IMR-90 (cell line): ENCODE data around the gene SLC5A10. TPM values are rescaled to one million over a fixed set of nuclear protein-coding genes. Genes with fewer than 3 reads are reported as not detected.

Experiments
- ATAC-seq: fragments of 200-7000 bp; cut with Tn5 transposase; 2 replicates; pipeline ENCODE4 v1.9.1; 2020; ENCODE audit warnings: low read depth, mild to moderate bottlenecking, moderate library complexity
- BruUV-seq: library from RNA; stranded (reverse); fragments of 400-500 nt; replicated peaks from 2 replicates; lab custom pipeline; 2021; lab: Mats Ljungman, UMichigan
- CTCF ChIA-PET: fragments of 300-600 bp; formaldehyde crosslinking; extraction: SDS; loops from one replicate; lab custom pipeline; 2021; ENCODE audit warnings: antibody characterized with exemption; lab: Yijun Ruan, JAX
- POLR2A ChIA-PET: fragments of 300-600 bp; sonication (Branson Sonifier 250); formaldehyde crosslinking; loops from one replicate; lab custom pipeline; 2022; ENCODE audit warnings: antibody characterized with exemption; ENCODE audit not compliant: unreplicated experiment; lab: Charles Lee
- DNase-seq: peaks from one replicate; pipeline ENCODE4 v3.0.0; 2013
- H2AFZ ChIP-seq: replicated peaks from 2 replicates; pipeline ENCODE3; 2013; ENCODE audit warnings: low read length, mild to moderate bottlenecking; ENCODE audit not compliant: poor library complexity
- H2AK5ac ChIP-seq: 2 replicates; pipeline ENCODE4 v1.6.1; 2013; ENCODE audit warnings: low read depth, low read length, inconsistent platforms
- H2AK9ac ChIP-seq: replicated peaks from 2 replicates; pipeline ENCODE3; 2013; ENCODE audit warnings: mild to moderate bottlenecking, low read depth, low read length, moderate library complexity; ENCODE audit not compliant: poor library complexity
- H2BK120ac ChIP-seq: 2 replicates; pipeline ENCODE4 v1.6.1; 2013; ENCODE audit warnings: low read depth, low read length, inconsistent platforms
- H2BK15ac ChIP-seq: 3 replicates; pipeline ENCODE4 v1.6.1; 2013; ENCODE audit warnings: low read depth, low read length, inconsistent platforms
- H2BK20ac ChIP-seq: 2 replicates; pipeline ENCODE4 v1.6.1; 2013; ENCODE audit warnings: low read depth, mild to moderate bottlenecking, inconsistent platforms, low read length, moderate library complexity
- H2BK5ac ChIP-seq: 2 replicates; pipeline ENCODE4 v1.6.1; 2013; ENCODE audit warnings: mild to moderate bottlenecking, low read depth, low read length, inconsistent platforms; ENCODE audit not compliant: poor library complexity, severe bottlenecking
- H3K14ac ChIP-seq: replicated peaks from 2 replicates; pipeline ENCODE4 v1.6.1; 2013; ENCODE audit warnings: low read depth, low read length, inconsistent platforms
- H3K18ac ChIP-seq: 2 replicates; pipeline ENCODE4 v1.6.1; 2013; ENCODE audit warnings: low read depth, low read length, control low read depth
- H3K23ac ChIP-seq: 2 replicates; pipeline ENCODE4 v1.6.1; 2013; ENCODE audit warnings: low read depth, low read length, inconsistent platforms
- H3K27ac ChIP-seq: 2 replicates; pipeline ENCODE4 v1.5.1; 2013; ENCODE audit warnings: mild to moderate bottlenecking, control low read depth, low read length; ENCODE audit not compliant: insufficient read depth
- H3K27me3 ChIP-seq: 2 replicates; pipeline ENCODE4 v1.6.1; 2013; ENCODE audit warnings: low read length; ENCODE audit not compliant: control insufficient read depth, insufficient read depth
- H3K36me3 ChIP-seq: 2 replicates; pipeline ENCODE4 v1.6.1; 2013; ENCODE audit warnings: low read length, mixed read lengths; ENCODE audit not compliant: control insufficient read depth, insufficient read depth
- H3K4ac ChIP-seq: 2 replicates; pipeline ENCODE4 v1.6.1; 2013; ENCODE audit warnings: low read depth, low read length, inconsistent platforms
- H3K4me1 ChIP-seq: 2 replicates; pipeline ENCODE4 v1.6.1; 2013; ENCODE audit warnings: low read length, mixed read lengths; ENCODE audit not compliant: control insufficient read depth, insufficient read depth
- H3K4me2 ChIP-seq: 2 replicates; pipeline ENCODE4 v1.6.1; 2013; ENCODE audit warnings: low read depth, mild to moderate bottlenecking, control low read depth, low read length, moderate library complexity
- H3K4me3 ChIP-seq: 2 replicates; pipeline ENCODE4 v1.5.1; 2013; ENCODE audit warnings: low read depth, mild to moderate bottlenecking, control low read depth, low read length, moderate library complexity; ENCODE audit not compliant: insufficient read depth
- H3K56ac ChIP-seq: 2 replicates; pipeline ENCODE4 v1.6.1; 2013; ENCODE audit warnings: low read length, inconsistent platforms; ENCODE audit not compliant: insufficient read depth; ENCODE audit errors: extremely low read depth
- H3K79me1 ChIP-seq, 2 experiments: 2 replicates each; pipeline ENCODE4 v1.6.1; 2013; ENCODE audit warnings: low read length in 2 of 2, inconsistent platforms in 1 of 2, low read depth in 1 of 2
- H3K9ac ChIP-seq: 2 replicates; pipeline ENCODE4 v1.6.1; 2013; ENCODE audit warnings: low read depth, low read length, control low read depth
- H3K9me1 ChIP-seq: 2 replicates; pipeline ENCODE4 v1.6.1; 2013; ENCODE audit warnings: low read length, inconsistent platforms; ENCODE audit not compliant: insufficient read depth
- H3K9me3 ChIP-seq: 2 replicates; pipeline ENCODE4 v1.6.1; 2013; ENCODE audit warnings: low read length; ENCODE audit not compliant: control insufficient read depth, insufficient read depth
- H4K20me1 ChIP-seq: 2 replicates; pipeline ENCODE4 v1.6.1; 2013; ENCODE audit warnings: low read length, inconsistent platforms; ENCODE audit not compliant: insufficient read depth
- H4K5ac ChIP-seq: 2 replicates; pipeline ENCODE4 v1.6.1; 2013; ENCODE audit warnings: mild to moderate bottlenecking, low read depth, low read length, control low read depth
- H4K8ac ChIP-seq, 2 experiments: 2 replicates each; pipeline ENCODE4 v1.6.1; 2013; ENCODE audit warnings: low read depth in 2 of 2, low read length in 2 of 2, control low read depth in 1 of 2, inconsistent platforms in 1 of 2
- H4K91ac ChIP-seq: 2 replicates; pipeline ENCODE4 v1.6.1; 2013; ENCODE audit warnings: low read depth, low read length, inconsistent platforms; ENCODE audit not compliant: insufficient read depth
- BHLHE40 ChIP-seq: fragments of 150-350 bp; IDR thresholded peaks from 2 replicates; pipeline ENCODE4 v1.6.1; 2016; ENCODE audit warnings: mild to moderate bottlenecking, low read depth, low read length
- CEBPB ChIP-seq: IDR thresholded peaks from 2 replicates; pipeline ENCODE4 v1.6.1; 2012; ENCODE audit warnings: low read depth, low read length, improper control_type of control experiment
- CHD1 ChIP-seq: IDR thresholded peaks from 2 replicates; pipeline ENCODE4 v1.6.1; 2012; ENCODE audit warnings: low read depth, low read length, improper control_type of control experiment
- CTCF ChIP-seq: conservative IDR thresholded peaks from 2 replicates; pipeline ENCODE4 v1.5.1; 2012; ENCODE audit warnings: mild to moderate bottlenecking, low read depth, low read length, improper control_type of control experiment
- ELK1 ChIP-seq: fragments of 150-350 bp; IDR thresholded peaks from 2 replicates; pipeline ENCODE4 v1.6.1; 2016; ENCODE audit warnings: low read depth, mild to moderate bottlenecking, low read length, moderate library complexity, borderline replicate concordance
- FOS ChIP-seq: fragments of 150-350 bp; IDR thresholded peaks from 2 replicates; pipeline ENCODE4 v1.6.1; 2016; ENCODE audit warnings: low read depth, low read length
- MAFK ChIP-seq: IDR thresholded peaks from 2 replicates; pipeline ENCODE4 v1.6.1; 2012; ENCODE audit warnings: low read depth, low read length, improper control_type of control experiment
- MAZ ChIP-seq: IDR thresholded peaks from 2 replicates; pipeline ENCODE4 v1.6.1; 2012; ENCODE audit warnings: low read depth, mild to moderate bottlenecking, low read length, improper control_type of control experiment, moderate library complexity, borderline replicate concordance
- MXI1 ChIP-seq: IDR thresholded peaks from 2 replicates; pipeline ENCODE4 v1.6.1; 2012; ENCODE audit warnings: low read depth, mild to moderate bottlenecking, low read length, moderate library complexity, borderline replicate concordance
- NFE2L2 ChIP-seq: fragments of 150-350 bp; IDR thresholded peaks from 2 replicates; pipeline ENCODE4 v1.6.1; 2016; ENCODE audit warnings: low read depth, mild to moderate bottlenecking, low read length
- POLR2A ChIP-seq: IDR thresholded peaks from 2 replicates; pipeline ENCODE4 v1.6.1; 2012; ENCODE audit warnings: mild to moderate bottlenecking, low read depth, low read length
- RAD21 ChIP-seq: IDR thresholded peaks from 2 replicates; pipeline ENCODE4 v1.6.1; 2012; ENCODE audit warnings: low read length, improper control_type of control experiment
- RCOR1 ChIP-seq: IDR thresholded peaks from 2 replicates; pipeline ENCODE4 v1.6.1; 2012; ENCODE audit warnings: mild to moderate bottlenecking, low read length, improper control_type of control experiment; ENCODE audit not compliant: insufficient replicate concordance
- RFX5 ChIP-seq: IDR thresholded peaks from 2 replicates; pipeline ENCODE4 v1.8.0; 2012; ENCODE audit warnings: low read depth, mild to moderate bottlenecking, low read length, moderate library complexity
- SMC3 ChIP-seq: fragments of 150-350 bp; IDR thresholded peaks from 2 replicates; pipeline ENCODE4 v1.6.1; 2016; ENCODE audit warnings: low read depth, mild to moderate bottlenecking, antibody characterized with exemption, low read length, moderate library complexity
- USF2 ChIP-seq: fragments of 150-350 bp; IDR thresholded peaks from 2 replicates; pipeline ENCODE4 v1.6.1; 2017; ENCODE audit warnings: mild to moderate bottlenecking, antibody characterized with exemption, low read length, low read depth
- WGBS, 2 experiments: methylation state at CpG; one replicate each; pipeline versions ENCODE4 v1.1.5 to v1.1.7; 2013; ENCODE audit warnings: missing lambda C conversion rate in 2 of 2; ENCODE audit not compliant: insufficient read length in 1 of 2; ENCODE audit errors: extremely low coverage in 2 of 2; 5-methylcytosine and 5-hydroxymethylcytosine counted together
- dilution Hi-C: fragments of 300-500 bp; cut with HindIII; formaldehyde crosslinking; loops from one replicate; pipeline ENCODE4 v1.14.3; 2018; ENCODE audit warnings: low sequenced_read_pairs; ENCODE audit not compliant: unreplicated experiment
- in situ Hi-C: fragments of 300-500 bp; cut with MboI; formaldehyde crosslinking; loops from 3 replicates; pipeline ENCODE4 v1.14.3; 2019; ENCODE audit warnings: low sequenced_read_pairs, inconsistent platforms, mixed read lengths
- intact Hi-C: fragments of 100-400 bp; cut with micrococcal nuclease; formaldehyde crosslinking; loops from 2 replicates; pipeline ENCODE4 v1.10.0; 2022
- polyA plus RNA-seq, 3 experiments: library from polyadenylated mRNA; depleted of rRNA; stranded (reverse); fragments of >200 nt; gene quantifications; 2 replicates each; pipeline ENCODE4 v1.2.3, GENCODE V29; 2012; ENCODE audit warnings: low replicate concordance in 1 of 3
- total RNA-seq: library from RNA; depleted of rRNA; stranded (reverse); fragments of >200 nt; gene quantifications from 2 replicates; pipeline ENCODE4 v1.2.3, GENCODE V29; 2012

Gene SLC5A10
- total and polyA plus RNA-seq, 2 of the 4 experiments (the other 2 are of a cell fraction) = not detected

- in situ Hi-C loops = no loop called here
- H3K9me1 ChIP-seq = peaks cover 7% of the 10 kb centered on the region
Observed at GRCh38 chr17:19016297-19016696, 64.3 kb downstream of the SLC5A10 start.

More at GRCh38 chr17:19016297-19016696, 64.3 kb downstream of the SLC5A10 start:
- Histone ChIP-seq H3K4me1 (peaks cover under 1% of the 10 kb centered on the region; the same call in 1 of the 2 replicates), H3K27me3 (no peaks in the 10 kb centered on the region; the same call in 1 of the 2 replicates), H3K14ac (no peak overlapping the region), H2BK120ac (no peak overlapping the region), H2BK20ac (no peak overlapping the region), H3K9me3 (no peaks in the 10 kb centered on the region), H2AFZ (peak overlapping the region; percentile 23), H2AK5ac (no peak overlapping the region), H4K8ac (no peak overlapping the region), H3K18ac (no peak overlapping the region), H3K4ac (no peak overlapping the region), H4K5ac (no peak overlapping the region), H3K36me3 (no peaks in the 10 kb centered on the region), H3K4me3 (no peak overlapping the region), H2BK15ac (no peak overlapping the region), H3K4me2 (no peak overlapping the region), H3K27ac (no peak overlapping the region), H4K91ac (no peak overlapping the region), H3K56ac (no peak overlapping the region), H3K23ac (no peak overlapping the region), H3K79me1 (no peaks in the 10 kb centered on the region; a peak in 1 of 4 replicates), H2AK9ac (no peak overlapping the region), H3K9ac (no peak overlapping the region), H4K20me1 (no peaks in the 10 kb centered on the region), H2BK5ac (no peak overlapping the region)
- 94% methylated on average over 3 of the region's 8 CpGs; no CpG with 5 or more reads in 1 of the 2 experiments for WGBS, 2 experiments
- no TSS peak for BruUV-seq
- TF ChIP-seq MXI1 (no peak), FOS (no peak), NFE2L2 (no peak), USF2 (no peak), CHD1 (no peak), RAD21 (no peak), RFX5 (no peak), CTCF (no peak), SMC3 (no peak), BHLHE40 (no peak), CEBPB (no peak), MAZ (no peak), POLR2A (no peak), RCOR1 (no peak), MAFK (no peak), ELK1 (no peak)
- ChIA-PET POLR2A (no interaction called here), CTCF (no interaction called here)
- no peak for DNase-seq
- intact Hi-C loops (no loop called here), dilution Hi-C loops (no loop called here)
- no peak for ATAC-seq
